OCI-M1 (cell line): ENCODE measurements around the gene CTCFL.

ENCODE experiments used
- DNase-seq: peaks from one replicate; lab custom pipeline; 2025; lab: John Stamatoyannopoulos, UW

CTCFL gene

DNA sequence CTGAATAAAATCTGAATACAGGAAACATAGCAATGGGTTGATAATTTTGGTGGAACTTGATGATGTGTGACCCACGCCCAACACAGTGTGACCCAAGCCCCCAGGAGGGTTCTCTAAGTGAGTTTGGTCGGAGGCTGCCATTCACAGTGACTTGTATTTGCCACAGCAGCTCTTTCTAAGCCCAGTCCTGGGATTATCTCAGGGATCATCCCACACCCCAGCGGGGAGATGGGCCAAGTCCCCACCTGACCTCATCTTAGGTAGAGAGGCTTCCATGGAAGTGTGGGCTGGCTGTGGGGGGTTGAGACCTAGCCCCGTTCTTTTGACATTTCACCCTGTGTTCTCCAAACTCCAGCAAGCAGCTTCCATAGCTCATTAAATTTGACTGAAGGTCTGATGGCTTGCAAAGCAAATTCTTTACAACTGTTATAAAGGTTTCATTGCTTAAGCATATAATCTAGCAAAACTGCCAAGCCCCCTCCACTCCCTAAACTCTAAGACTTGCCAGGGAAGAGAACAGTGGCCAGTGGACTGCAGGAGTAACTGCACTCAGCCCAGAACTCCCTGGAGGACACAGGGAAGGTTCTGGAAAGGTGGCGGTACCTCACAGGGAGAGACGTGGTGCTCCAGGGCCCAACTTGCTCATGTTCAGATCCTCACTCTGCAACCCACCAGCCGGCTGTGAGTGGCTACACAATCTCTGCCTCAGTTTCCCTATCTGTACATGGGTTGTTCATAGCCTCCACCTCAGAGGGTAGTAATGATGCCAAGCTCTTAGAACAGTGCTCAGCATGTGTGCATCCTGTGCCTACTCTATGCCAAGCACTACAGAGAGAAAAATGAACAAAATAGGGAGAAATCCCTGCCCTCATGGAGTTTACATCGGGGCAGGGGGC, 35.0 kb upstream of the CTCFL start:
- DNase-seq: no peak

DNA sequence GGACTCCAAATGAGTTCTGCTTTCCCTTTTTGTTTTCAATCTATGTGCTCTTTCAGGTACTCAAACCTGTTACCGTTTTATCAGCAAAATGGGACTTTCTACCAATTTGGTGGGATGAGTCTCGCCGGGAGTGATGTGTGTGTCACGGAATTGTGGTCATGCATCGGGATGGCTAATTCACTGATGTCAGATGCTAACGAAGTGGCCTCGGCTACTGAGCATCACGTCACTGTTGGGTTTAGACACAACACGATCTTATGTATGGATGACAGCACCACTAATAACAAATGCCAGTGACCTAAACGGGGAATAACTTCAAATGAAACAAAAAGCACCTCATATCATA, 34.3 kb upstream of the CTCFL start:
- DNase-seq: no peak

DNA sequence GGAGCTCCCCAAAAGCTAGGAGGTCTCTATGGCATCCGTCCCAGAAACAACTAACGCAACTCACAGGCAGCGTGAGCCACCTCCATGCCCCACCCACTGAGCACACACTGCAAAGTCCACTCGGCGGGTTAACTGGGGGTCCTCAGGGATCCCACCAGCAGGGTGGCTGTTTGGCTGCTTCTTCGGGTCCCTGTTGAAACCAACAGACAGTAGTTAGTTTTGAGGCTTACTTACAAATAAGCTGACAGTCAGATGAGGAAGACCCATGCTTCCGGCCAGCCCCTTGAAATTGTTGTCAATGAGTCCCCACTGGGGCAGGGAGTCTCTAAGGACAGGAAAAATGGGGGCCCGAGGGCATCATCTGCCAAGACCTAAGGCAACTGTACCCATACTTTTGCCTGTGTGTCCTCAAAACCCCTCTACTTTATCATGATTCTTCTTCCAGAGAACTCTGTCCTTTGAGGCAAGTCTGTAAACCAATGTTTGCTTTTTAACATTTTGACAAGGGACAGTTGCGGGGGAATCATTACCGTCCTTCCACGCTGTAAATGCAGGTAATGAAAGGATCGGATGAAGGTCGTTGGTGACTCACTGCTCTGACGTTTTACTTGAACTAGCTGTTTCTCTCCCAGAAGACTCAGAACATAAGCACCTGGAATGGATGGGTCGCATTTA, 33.8 kb upstream of the CTCFL start:
- no peak for DNase-seq

DNA sequence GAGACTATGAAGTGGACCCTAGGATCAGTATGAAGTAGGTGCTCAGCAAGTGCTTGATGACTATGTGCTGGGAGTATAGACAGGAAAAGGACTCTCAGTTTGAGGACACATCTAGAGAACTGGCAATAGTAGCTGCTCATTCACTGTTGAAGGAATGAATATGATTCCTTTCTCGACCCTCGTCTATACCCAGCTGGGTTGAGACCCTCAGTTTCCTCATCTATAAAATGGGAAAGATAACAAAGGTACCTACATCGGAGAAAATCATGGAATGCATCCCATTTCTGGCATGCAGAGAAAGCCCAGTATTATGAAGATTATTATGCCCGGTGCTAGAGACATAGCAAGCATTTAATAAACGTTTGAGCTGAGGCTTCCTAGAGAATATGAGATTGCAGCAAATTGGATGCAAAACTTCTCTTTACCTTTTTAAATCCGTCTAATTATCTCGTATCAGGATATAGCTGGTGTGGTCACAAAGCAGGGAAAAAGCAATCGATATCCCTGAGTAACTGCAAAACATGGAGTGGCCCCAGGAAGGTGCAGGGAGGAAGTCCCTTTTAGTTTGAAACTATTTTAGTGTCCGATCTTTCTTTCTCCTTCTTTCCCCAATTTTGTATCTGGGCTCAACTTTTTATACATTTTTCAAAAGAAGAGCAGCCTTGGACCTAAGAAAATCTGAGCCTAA, 33.1 kb upstream of the CTCFL start:
- DNase-seq: no peak

DNA sequence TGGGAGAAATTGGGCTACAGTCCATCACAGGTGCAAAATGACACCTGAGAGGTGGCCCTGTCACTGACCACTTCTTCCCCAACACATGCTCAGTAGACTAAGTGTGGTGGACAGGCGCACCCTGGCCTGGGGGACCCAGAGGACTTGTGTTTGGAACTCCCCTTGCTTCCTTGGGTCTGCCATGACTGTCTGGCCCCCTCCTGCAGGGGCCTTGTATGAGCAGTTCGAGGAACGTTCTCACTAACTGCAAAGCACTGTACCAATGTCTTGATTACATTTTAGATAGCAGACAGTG, 32.0 kb upstream of the CTCFL start:
- DNase-seq: no peak

DNA sequence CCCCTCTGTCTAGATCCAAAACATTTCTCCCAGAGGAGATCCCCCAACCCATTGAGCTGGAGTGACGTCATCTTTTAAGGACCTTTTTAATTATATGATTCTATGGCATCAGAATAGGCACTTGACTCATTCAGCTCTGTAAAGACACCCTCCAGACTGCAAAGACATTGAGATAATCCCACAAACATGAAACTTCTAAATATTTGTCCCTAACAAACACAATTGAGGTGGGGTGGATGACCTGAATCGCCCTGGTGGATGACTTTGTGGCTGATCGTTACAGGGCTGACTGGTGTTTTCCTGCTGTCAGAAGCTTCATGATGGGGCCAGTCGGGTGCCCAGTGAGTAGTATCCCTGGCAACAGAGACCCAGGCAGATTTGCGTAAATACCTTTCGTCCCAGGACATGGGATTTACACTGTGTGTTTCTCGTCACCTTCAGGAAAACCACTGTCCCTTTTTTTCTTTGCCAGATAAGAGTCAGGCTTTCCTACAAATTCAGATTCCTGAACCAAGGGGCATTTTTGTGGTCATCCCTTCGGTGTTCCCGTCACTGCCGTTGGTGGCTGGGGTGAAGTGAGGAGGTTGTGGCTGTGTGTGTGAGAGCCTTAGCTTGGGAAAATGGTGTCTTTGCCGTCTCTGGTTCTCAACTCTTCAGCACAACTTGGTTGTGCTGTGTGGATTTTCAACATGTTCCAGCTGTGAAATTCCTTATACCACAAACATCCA, 30.7 kb upstream of the CTCFL start:
- DNase-seq: no peak

DNA sequence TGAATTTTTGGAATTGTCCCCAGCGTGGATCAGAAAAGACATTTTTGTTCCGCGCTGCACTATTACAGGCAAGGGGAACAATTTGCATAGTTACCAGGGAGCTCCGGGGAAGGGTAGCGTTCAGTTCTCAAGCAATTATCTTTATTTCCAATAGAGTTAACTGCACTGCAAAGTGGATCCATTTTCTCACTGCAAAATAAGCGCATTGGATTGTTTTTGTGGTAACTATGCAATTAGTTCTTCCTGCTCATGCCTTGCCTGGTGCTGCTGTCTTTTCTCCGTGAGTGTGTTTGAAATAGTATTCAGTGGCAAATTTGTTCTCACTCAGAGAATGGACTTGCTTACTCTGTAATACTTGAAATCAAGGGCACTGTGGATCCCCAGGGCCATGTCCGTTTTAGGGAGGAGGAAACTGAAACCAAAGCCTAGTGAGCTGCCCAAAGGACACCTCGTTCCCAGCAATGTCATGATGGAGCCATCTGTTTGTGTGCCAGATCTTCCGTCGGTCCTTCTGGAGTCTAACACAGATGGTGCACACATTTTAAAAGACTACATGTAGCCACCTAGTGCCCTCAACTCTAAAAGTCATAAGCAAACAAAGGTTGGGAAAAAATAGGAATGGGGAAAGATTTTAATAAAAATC, 28.6 kb upstream of the CTCFL start:
- no peak for DNase-seq

DNA sequence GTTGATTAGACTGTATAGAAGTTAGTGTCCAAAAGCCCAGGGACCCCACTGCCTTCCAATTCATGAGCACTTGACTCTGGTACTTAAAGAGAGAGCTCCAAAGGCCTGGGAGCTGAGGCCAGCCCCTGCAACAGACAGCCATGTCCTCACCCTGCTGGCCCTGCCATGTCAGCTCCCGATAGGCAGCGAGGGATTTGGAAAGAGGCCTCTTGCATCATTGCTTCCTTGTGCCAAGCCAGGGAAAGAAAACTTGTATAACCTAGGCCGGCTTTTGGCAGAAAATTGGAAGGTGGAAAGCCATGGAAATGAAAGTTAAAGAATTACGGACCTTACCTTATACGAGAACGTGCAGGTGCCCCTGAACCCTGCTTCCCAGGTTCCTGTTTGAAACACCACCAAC, 27.5 kb upstream of the CTCFL start:
- DNase-seq: no peak

DNA sequence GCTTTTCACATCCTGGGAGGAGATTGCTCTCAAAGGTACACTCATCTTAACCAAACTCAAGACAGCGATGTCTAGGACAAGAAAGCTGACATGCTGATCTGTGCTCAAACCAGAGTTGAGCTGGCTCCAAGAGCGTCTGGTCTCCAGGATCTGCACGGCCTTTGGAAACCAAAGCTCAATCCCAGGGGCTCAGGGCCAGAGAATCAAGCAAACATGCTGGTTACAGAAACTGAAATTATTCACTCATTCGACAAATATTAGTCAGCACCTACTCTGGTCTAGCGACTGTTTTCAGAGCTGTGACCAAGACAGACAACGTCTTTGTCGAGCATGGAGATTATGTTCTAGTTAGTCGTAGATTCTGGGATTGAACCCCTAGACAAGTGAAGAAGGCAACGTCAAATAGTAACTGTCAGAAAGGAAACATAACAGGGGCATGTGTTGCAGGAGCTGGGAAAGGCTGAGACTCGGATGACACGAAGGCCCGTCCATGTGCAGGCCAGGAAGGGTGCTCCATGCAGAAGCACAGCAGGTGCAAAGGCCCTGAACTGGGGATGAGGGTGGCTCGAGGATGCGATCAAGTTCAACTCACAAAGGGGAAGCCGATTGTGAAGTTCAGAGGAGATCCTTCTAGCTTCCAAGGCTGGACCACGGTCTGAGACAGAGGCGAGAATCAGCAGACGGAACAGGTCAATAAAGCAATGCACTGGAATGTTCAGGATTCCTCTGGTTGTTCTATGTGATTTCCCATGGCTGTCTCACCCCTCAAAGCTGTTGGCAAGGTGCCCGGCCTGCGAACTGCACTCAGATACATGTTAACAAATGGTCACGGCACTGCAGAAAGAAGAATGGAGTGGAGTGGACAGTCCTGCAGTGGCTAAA, 23.5 kb upstream of the CTCFL start:
- no peak for DNase-seq

DNA sequence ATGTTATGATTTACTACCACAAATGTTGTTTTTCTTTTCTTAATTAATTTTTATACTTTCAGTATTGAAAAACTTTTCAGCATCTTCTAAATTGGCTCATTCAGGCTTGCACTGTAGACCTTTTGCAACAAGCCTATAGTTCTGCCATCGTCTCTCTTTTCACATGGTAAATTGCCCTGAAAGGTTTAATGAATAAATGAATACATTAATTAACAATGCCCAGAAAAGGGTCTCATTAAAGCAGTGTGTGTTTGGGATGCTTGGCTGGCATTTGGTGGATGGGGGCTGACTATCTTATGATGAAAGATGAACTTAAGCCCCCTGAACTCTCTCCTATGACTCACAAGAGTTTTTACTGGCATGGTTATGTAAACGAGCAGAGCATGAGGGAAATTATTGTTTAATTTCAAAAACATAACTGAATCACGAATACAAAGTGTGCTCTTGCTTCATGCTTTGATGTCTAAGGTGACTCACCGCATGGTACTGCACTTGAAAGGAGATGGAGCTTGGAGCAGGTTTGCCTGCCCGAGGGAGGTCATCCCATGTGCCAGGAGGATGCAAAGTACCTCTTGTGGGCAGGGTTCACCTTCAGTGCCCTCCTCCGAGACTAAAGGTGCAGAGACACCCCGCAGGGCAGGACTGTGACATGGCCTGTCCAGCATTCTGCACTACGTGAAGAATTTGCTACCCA, 22.2 kb upstream of the CTCFL start:
- DNase-seq: no peak

DNA sequence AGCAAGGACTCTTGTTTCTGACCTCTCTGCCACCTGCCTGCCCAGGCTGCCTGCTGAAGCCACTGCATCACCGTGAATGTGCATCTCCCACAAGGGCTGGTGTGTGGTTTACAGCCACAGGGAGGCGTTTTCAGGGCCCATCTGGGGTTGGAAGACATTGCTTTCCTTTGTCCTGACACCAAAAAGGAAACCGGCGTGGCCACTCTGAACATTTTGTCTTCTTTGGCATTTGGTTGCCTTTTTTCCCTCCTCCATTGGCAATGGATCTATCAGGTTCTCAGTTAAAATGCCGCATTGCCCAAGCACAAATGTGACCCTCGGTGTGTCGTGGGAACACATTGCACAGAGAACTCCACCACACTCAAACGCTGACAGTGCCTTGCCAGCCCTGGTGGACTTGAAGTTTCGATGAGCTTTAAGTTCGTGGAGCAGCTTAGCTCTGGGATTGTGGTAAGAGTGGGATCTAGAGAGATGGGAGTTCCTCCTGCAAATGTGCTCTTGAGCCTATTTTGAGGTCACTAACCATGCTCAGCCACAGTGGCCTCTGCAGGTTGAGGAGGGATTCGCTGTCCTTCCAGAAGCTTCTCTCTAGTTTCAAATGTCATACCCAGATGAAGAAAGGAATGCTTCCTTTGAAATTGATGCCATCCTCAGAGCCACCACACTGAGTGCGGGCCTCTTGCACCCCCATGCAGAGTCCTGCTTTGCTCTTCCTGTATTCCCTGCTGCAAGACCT, 21.2 kb upstream of the CTCFL start:
- DNase-seq: no peak

DNA sequence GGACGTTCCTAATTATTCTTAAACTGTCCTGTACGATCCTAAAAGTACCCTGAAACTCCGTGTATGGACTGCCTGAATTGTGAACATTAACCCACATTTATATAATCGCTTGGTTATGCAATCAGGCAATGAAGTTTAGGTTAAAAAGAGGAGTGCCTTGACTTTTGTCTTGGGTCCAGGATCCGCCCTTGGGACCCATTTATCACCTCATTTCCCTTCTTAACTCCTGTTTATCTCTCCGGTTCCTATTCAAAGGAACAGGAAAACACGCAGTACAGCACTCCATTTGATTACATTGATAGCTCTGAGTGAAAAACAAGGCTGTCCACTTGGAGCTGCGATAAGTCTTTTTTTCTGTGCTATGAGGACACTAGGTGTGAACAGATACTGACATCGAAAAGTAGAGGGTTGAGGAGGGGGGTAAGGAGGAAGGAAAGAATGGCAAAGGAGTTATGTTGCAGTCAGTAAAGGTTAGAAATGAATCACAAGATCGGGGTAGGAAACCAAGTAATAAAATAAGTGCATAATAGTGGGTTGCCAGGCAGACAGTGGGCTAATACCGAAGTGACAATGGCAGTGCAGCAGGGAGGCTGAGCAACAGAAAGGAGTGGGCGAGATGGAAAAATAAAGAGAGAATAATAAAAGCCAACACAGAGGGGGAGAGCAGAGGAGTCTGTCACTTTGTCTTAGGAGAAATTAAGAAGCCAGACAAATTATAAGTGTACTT, 20.1 kb upstream of the CTCFL start:
- DNase-seq: no peak

DNA sequence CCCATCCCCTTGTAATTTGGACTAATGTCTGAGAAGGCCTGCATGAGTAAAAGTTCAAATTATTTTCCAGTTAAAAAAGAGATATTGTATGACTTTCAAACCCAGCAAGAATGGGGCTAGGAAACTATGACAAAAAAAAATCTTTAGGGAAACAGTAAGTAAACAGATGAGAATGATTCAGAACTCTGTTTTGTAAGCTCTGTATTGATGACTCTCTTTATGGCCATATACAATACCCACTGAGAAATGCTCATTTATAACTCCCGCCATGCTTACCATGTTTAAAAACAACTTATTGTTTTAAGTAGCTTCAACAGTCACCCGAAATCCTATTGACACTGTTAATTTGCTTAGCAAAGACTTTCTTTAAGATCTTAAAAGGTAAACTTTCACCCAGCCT, 18.8 kb upstream of the CTCFL start:
- no peak for DNase-seq

DNA sequence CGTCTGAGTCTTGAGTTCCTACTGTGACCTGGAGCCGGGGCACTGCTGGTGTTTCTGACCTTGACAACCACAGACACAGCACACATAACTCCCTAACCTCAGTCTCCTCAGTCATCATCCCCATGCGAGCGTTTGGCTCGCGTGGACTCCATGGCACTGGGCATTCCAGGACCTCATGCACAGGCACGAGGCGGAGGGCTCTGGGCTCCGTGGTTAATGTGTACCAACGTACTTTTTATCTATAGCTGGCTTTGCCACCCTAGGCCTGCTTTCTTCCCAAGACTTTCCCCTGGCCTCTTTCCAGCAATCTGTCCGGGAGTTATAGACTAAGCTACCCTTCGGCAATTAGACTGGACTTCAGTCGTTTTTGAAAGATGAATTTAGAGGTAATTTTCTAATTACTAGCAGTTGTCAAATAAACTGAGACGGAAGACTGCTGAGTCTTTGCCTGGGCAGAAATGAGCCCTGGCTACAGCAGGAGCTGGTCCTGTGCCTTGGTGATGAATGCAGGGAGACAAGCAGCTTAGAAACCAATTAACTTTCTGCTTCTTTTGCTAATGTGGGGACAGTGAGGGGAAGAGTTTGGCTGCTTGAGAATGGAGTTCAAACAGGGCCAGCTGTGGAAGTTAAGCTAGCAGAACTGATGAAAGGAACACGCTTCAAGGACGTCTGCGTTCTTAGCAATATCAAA, 16.1 kb upstream of the CTCFL start:
- no peak for DNase-seq

DNA sequence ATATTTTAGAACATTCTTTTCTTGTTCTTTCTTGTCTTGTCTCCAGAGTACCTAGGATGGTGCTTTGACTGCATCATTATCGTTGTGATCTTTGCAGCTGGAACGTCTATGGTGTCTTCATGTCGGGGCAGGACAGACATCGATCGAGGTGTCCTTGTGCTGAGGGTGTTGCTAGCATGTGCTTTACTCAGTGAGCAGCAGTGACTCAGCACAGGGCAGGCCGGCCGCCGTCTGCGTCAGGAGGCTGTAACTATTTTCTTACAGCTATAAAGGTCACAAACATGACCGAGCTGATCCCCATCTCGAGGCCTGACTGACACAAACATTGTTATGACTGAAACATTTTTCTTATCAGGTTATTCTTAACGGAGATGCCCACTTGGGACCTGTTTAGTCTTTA, 14.9 kb upstream of the CTCFL start:
- DNase-seq: no peak

DNA sequence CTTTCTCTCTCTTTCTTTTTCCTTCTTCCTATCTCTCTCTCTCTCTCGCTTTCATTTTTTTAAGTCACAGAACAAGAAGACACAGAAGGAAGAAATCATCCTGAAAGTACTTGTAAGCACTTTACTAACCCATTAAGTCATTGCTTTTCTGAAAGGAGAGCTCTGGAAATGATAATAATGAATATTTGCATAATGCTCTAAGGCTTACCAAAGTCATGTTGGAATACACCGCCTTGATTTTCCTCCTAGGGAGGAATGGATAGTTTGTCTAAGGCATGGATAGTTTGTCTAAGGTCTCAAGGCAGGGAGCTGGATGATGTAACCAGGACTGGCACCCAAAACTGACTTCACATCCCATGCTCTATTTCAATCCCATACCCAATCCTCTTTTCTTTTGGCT, 12.9 kb upstream of the CTCFL start:
- no peak for DNase-seq

DNA sequence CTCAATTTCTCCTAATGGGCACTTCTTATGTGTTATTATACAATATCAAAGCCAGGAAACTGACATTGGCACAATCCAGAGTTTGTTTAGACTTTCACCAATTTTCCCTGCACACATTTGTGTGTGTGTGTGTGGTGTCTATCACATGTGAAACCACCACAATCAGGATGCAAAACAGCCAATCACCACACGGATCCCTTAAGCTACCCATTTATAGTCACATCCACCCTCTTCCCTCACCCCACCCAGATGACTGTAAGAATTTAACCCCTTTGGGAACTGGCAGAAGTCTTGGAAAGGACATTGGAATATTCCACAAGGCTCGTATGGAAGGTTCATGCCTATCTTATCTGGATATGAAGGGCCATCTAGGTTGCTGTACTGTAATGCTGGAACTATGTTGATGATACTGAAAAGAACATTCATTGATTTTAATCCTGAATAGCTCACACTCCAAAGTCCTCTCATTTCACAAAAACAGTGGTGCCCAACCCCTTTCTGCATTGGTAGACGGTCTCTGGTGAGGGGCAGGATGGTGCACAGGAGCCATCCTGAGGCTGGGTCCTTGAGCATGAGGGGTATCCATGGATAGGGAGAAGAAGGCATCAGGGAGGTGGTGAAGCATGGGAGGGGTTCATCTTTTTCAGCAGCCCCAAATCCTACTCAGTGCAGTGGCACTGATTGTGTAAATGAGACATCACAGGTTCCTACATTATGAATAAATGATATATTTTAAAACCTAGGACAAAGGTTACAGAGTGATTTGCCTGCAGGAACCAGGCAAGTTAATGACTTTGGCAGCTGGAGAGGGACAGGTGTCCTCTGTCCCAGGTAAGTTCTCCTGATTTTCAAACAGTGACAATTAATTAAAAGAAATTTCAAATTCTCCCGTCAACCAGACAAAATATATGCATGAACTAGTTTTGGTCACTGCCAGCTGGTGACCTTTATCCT, 12.1 kb upstream of the CTCFL start:
- DNase-seq: no peak
